GM12873 (cell line): ENCODE data around the gene FOXK2.

Experiments
- TF ChIP-seq, protein P1 (sequence below): IDR thresholded peaks from 2 replicates; pipeline ENCODE4 v1.5.1; 2012; ENCODE audit warnings: low read depth, mild to moderate bottlenecking, moderate library complexity, low read length, control low read depth; ENCODE audit not compliant: insufficient read depth; ENCODE audit errors: missing control alignments

Gene FOXK2

DNA sequence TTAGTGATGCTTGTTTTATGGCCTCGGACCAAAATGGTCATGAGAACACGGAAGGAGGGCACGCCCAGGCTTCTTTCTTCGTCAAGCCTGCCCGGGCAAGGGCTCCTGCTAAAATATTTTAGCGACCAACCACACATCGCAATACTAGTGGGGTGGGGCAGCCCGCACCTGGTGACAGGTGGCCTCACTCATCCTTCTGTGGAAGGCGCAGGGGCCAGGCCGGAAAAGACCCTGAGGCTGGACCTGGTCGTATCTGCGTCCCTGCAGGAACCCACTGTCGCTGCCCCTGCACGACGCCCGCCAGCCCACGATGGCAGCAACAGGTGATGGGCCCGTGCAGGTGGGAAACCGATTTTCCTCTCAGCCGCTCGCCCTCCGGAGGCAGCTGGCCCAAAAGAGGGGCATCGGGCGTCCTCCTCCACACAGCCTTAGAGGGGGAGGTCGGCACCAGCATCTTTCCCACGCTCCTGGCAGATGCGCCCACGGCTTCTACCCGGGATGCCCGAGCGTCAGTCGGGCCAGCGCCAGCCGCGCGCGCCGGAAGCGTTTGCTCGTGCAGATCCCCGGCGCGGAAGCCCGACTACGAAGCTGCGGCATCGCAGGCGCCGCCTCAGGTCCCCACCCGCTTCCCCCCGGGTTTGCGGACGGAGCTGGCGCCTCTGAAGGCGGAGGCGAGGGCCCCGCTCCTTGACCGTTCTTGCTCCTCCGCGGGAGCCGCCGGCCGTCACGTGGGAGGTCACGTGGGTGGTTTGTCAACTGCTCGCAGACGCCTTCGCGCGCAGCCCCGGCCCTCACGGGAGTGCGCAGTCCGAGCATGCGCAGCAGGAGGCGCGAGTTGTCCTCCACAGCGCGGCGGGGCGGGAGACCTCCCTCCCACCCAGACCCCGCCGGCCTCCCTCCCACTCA lies 22.8 kb upstream of the FOXK2 start:
- TF ChIP-seq, protein P1, sequence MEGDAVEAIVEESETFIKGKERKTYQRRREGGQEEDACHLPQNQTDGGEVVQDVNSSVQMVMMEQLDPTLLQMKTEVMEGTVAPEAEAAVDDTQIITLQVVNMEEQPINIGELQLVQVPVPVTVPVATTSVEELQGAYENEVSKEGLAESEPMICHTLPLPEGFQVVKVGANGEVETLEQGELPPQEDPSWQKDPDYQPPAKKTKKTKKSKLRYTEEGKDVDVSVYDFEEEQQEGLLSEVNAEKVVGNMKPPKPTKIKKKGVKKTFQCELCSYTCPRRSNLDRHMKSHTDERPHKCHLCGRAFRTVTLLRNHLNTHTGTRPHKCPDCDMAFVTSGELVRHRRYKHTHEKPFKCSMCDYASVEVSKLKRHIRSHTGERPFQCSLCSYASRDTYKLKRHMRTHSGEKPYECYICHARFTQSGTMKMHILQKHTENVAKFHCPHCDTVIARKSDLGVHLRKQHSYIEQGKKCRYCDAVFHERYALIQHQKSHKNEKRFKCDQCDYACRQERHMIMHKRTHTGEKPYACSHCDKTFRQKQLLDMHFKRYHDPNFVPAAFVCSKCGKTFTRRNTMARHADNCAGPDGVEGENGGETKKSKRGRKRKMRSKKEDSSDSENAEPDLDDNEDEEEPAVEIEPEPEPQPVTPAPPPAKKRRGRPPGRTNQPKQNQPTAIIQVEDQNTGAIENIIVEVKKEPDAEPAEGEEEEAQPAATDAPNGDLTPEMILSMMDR, result no peak

- TF ChIP-seq, protein P1, result no peak
Measured at GRCh38 chr17:82497483-82498405, 21.8 kb upstream of the FOXK2 start.

DNA sequence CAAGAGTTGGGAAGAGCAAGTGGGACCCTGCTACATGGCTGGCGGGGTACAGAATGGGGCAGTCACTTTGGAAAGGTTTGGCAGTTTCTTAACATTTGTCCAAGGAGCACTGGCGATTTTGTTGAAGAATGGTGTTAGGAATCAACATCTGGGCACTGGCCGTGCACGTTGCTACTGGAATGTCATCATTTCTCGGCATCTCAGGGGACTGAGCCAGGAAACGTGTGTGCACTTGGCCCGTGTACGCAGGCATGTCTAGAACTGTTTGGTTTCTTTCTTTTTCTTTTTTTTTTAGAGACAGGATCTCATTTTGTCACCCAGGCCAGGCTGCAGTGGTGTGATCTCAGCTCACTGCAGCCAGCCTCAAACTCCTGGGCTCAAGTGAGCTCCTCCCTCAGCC lies 17.3 kb upstream of the FOXK2 start:
- TF ChIP-seq, protein P1, result no peak

GRCh38 chr17:82503094-82503727 lies 16.3 kb upstream of the FOXK2 start:
- TF ChIP-seq, protein P1, result no peak

DNA sequence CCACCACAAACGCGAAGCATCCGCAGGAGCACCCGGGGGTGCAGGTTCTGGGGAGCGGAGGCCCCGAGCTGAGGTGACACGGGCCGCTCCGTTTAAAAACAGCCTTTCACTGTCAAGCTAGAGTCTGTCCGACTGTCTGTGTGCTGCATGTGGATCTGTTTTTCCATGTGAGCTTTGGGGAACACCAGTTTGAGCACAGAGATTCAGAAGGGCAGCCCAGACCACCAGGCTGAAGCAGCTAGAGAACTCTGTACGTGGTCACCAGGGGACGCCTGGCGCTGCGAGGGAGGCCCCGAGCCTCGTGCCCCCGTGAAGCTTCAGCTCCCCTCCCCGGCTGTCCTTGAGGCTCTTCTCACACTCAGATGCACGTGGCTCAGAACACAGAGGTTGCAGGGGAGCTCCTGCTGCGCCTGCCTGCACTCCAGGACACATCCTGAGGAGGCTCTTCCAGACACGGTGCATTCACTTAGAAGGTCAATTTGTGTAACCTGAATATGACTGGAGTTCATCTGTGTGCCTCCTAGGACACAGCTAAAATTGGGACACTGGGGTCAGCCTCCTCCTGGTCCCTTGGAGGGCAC lies 15.7 kb upstream of the FOXK2 start:
- TF ChIP-seq, protein P1, result no peak

- TF ChIP-seq, protein P1, result no peak
Measured at GRCh38 chr17:82505296-82505695, 14.2 kb upstream of the FOXK2 start.
